B cell (primary cell): ENCODE data around the gene KAT7. TPM values are rescaled to one million over a fixed set of nuclear protein-coding genes. Genes with fewer than 3 reads are reported as not detected.

Experiments used
- ATAC-seq: fragments of 200-7000 bp; cut with Tn5 transposase; one replicate; pipeline ENCODE4 v1.10.0; 2021; ENCODE audit warnings: low read depth, mild to moderate bottlenecking, moderate number of reproducible peaks, moderate library complexity
- CTCF ChIA-PET: fragments of 350-600 bp; sonication (Branson Sonifier 250); formaldehyde crosslinking; loops from one replicate; lab custom pipeline; 2021; ENCODE audit warnings: antibody characterized with exemption, inconsistent platforms; lab: Charles Lee
- POLR2A ChIA-PET: fragments of 350-600 bp; sonication (Branson Sonifier 250); formaldehyde crosslinking; loops from one replicate; lab custom pipeline; 2021; ENCODE audit warnings: antibody characterized with exemption; lab: Charles Lee
- DNase-seq: peaks from one replicate; pipeline ENCODE4 v3.0.0; 2013
- H2AFZ ChIP-seq: 2 replicates; pipeline ENCODE4 v1.6.1; 2012; ENCODE audit warnings: mild to moderate bottlenecking, low read depth, low read length; ENCODE audit not compliant: insufficient read depth, poor library complexity, severe bottlenecking
- H3K27ac ChIP-seq, 2 donors: 1 replicate in 1 of 2; 2 replicates in 1 of 2; pipeline ENCODE4 v1.5.1; 2012 to 2013; ENCODE audit warnings: low read length in 2 of 2, mild to moderate bottlenecking in 2 of 2, moderate library complexity in 1 of 2
- H3K27me3 ChIP-seq, 4 experiments: fragments of 200-600 bp in 1 of 4; sonication (generic) in 1 of 4; replicated peaks in 1 of 4; 1 replicate in 2 of 4; 2 replicates in 2 of 4; pipeline versions ENCODE4 v1.6.1 to v1.7.0; 2013 to 2016; ENCODE audit warnings: low read length in 3 of 4, mild to moderate bottlenecking in 2 of 4, mixed read lengths in 1 of 4, moderate library complexity in 1 of 4; ENCODE audit not compliant: insufficient read depth in 4 of 4, control insufficient read depth in 3 of 4; ENCODE audit errors: control extremely low read depth in 1 of 4
- H3K36me3 ChIP-seq, 2 experiments: replicated peaks in 1 of 2; 1 replicate in 1 of 2; 2 replicates in 1 of 2; pipeline versions ENCODE4 v1.6.1 to v1.7.1; 2013; ENCODE audit warnings: low read length in 1 of 2; ENCODE audit not compliant: insufficient read depth in 2 of 2, control insufficient read depth in 1 of 2; ENCODE audit errors: control extremely low read depth in 1 of 2, extremely low read depth in 1 of 2
- H3K4me1 ChIP-seq, 2 donors: fragments of 200-600 bp in 1 of 2; sonication (generic) in 1 of 2; 1 replicate in 1 of 2; 2 replicates in 1 of 2; pipeline versions ENCODE4 v1.5.1 to v1.6.1; 2013 to 2017; ENCODE audit warnings: low read length in 2 of 2; ENCODE audit not compliant: control insufficient read depth in 2 of 2, insufficient read depth in 2 of 2
- H3K4me2 ChIP-seq: replicated peaks from 2 replicates; pipeline ENCODE3; 2012; ENCODE audit warnings: mild to moderate bottlenecking, low read depth, low read length; ENCODE audit not compliant: poor library complexity, severe bottlenecking
- H3K4me3 ChIP-seq, 5 experiments: fragments of 200-600 bp in 1 of 5; sonication (generic) in 1 of 5; 1 replicate in 3 of 5; 2 replicates in 2 of 5; pipeline versions ENCODE4 v1.5.1 to v1.7.0; 2011 to 2016; ENCODE audit warnings: low read length in 4 of 5, mild to moderate bottlenecking in 4 of 5, low read depth in 2 of 5, control low read depth in 1 of 5, moderate library complexity in 1 of 5; ENCODE audit not compliant: insufficient read depth in 1 of 5; ENCODE audit errors: control extremely low read depth in 1 of 5, extremely low read depth in 1 of 5
- H3K79me2 ChIP-seq: fragments of 200-600 bp; sonication (generic); one replicate; pipeline ENCODE4 v1.6.0; 2016; ENCODE audit warnings: low read length; ENCODE audit not compliant: control insufficient read depth, insufficient read depth
- H3K9ac ChIP-seq: fragments of 200-600 bp; sonication (generic); 2 replicates; pipeline ENCODE4 v1.6.1; 2017; ENCODE audit warnings: mild to moderate bottlenecking, low read length, moderate library complexity
- H3K9me3 ChIP-seq, 3 donors: one replicate each; pipeline versions ENCODE4 v1.6.1 to v1.7.1; 2013; ENCODE audit warnings: low read length in 2 of 3; ENCODE audit not compliant: control insufficient read depth in 2 of 3, insufficient read depth in 1 of 3; ENCODE audit errors: control extremely low read depth in 1 of 3
- H4K20me1 ChIP-seq: 2 replicates; pipeline ENCODE4 v1.6.0; 2012; ENCODE audit warnings: mild to moderate bottlenecking, low read length; ENCODE audit not compliant: insufficient read depth, control insufficient read depth, poor library complexity, severe bottlenecking
- H3K27ac Mint-ChIP-seq: one replicate; pipeline ENCODE4 v1.8.0; 2021; ENCODE audit warnings: mixed read lengths
- H3K27me3 Mint-ChIP-seq: one replicate; pipeline ENCODE4 v1.8.0; 2021; ENCODE audit warnings: mixed read lengths
- H3K4me1 Mint-ChIP-seq: one replicate; pipeline ENCODE4 v1.8.0; 2021; ENCODE audit warnings: mixed read lengths
- H3K4me3 Mint-ChIP-seq: one replicate; pipeline ENCODE4 v1.8.0; 2021; ENCODE audit warnings: mixed read lengths
- H3K9me3 Mint-ChIP-seq: one replicate; pipeline ENCODE4 v1.8.0; 2022; ENCODE audit warnings: mixed read lengths; ENCODE audit not compliant: insufficient read depth
- CTCF ChIP-seq: fragments of 200-600 bp; IDR thresholded peaks from one replicate; pipeline ENCODE4 v1.8.0; 2022; ENCODE audit warnings: antibody characterized with exemption, mild to moderate bottlenecking
- EZH2 ChIP-seq: IDR thresholded peaks from 2 replicates; pipeline ENCODE4 v1.6.1; 2012; ENCODE audit warnings: borderline replicate concordance, low read depth, mild to moderate bottlenecking, moderate library complexity, low read length; ENCODE audit not compliant: insufficient read depth, poor library complexity, severe bottlenecking
- WGBS: methylation state at CpG from one replicate; pipeline ENCODE4 v1.1.5; 2013; ENCODE audit warnings: missing lambda C conversion rate; ENCODE audit not compliant: insufficient coverage; 5-methylcytosine and 5-hydroxymethylcytosine counted together
- intact Hi-C: fragments of 100-400 bp; cut with micrococcal nuclease; formaldehyde crosslinking; loops from one replicate; pipeline ENCODE4 v1.10.0; 2022
- polyA plus RNA-seq: library from polyadenylated mRNA; depleted of rRNA; stranded (reverse); fragments of >200 nt; gene quantifications from 2 replicates; pipeline ENCODE4 v1.2.3, GENCODE V29; 2012
- total RNA-seq, 2 donors: library from RNA; stranded (reverse); fragments of 120-200 nt in 1 of 2; gene quantifications; 1 replicate in 1 of 2; 2 replicates in 1 of 2; pipeline versions ENCODE4 v1.2.3 to v1.2.4, GENCODE V29; 2013 to 2022

Gene KAT7
- total and polyA plus RNA-seq, 2 donors (not counting 1 experiment from before 2014, with no cell fraction given), result 16.7 to 124 TPM

DNA sequence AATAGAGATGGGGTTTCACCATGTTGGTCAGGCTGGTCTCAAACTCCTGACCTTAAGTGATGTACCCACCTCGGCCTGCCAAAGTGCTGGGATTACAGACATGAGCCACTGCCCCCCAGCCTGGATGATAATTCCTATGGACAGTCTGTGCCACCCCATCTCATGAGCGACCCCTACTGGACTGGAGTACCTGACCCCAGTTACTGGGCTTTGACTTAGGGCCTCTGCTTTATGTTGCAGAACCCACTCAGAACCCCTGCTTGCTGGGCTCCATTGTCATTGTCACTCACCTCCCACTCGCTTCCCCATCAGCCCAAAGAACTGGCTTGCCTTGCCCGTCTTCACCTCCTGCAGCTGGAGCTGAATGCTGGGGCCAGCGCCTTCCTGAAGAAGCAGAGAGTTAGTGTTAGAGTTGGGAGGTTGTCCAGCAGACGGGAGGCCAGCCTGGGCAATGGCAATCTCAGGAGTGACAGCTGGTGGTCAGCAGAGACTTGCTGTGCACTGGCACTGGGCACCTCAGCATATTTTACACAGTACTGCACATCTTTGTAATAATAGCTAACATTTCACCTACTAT is 55.4 kb downstream of the KAT7 start:
- H3K9me3 ChIP-seq, result no peaks in the 10 kb centered on the region
- ChIA-PET POLR2A (no interaction called here), CTCF (interaction anchor here (0.5 kb wide), 1 partner anchor 137 kb away, joined by 3 read pairs; no protein-coding TSS in a partner anchor)
- no peaks in the 10 kb centered on the region for H4K20me1 ChIP-seq
- H3K27ac Mint-ChIP-seq, result no peak overlapping the region
- no peak for TF ChIP-seq CTCF
- TF ChIP-seq EZH2, result no peak
- DNase-seq (no peak), ATAC-seq (no peak)
- no peaks in the 10 kb centered on the region for H3K27me3 Mint-ChIP-seq
- H3K9me3 Mint-ChIP-seq, result no peaks in the 10 kb centered on the region
- no peak overlapping the region for H3K9ac ChIP-seq
- intact Hi-C loops, result no loop called here
- H3K4me1 Mint-ChIP-seq, result no peaks in the 10 kb centered on the region
- H3K4me3 Mint-ChIP-seq, result no peak overlapping the region
- no peak overlapping the region for H2AFZ ChIP-seq
- 86% methylated on average over 2 of the region's 6 CpGs for WGBS
- H3K4me1 ChIP-seq, result no peaks in the 10 kb centered on the region
- H3K27me3 ChIP-seq, result no peaks in the 10 kb centered on the region
- no peak overlapping the region for H3K4me2 ChIP-seq
- H3K27ac ChIP-seq, result no peak overlapping the region
- H3K4me3 ChIP-seq, result no peak overlapping the region
- peaks cover 0 to 7% of the 10 kb centered on the region in 2 experiments for H3K36me3 ChIP-seq
- no peaks in the 10 kb centered on the region for H3K79me2 ChIP-seq

- intact Hi-C loops, result no loop called here
- Histone ChIP-seq H3K27me3 (peaks cover 0 to 2% (median under 1%) of the 10 kb centered on the region in 4 experiments), H3K79me2 (no peaks in the 10 kb centered on the region), H4K20me1 (no peaks in the 10 kb centered on the region), H3K9ac (no peak overlapping the region), H3K4me1 (no peaks in the 10 kb centered on the region), H3K9me3 (no peaks in the 10 kb centered on the region), H3K4me2 (no peak overlapping the region), H2AFZ (no peak overlapping the region), H3K36me3 (peaks cover 0 to 7% of the 10 kb centered on the region in 2 experiments), H3K4me3 (no peak overlapping the region), H3K27ac (no peak overlapping the region)
- ATAC-seq (no peak), DNase-seq (no peak)
- no peaks in the 10 kb centered on the region for H3K27me3 Mint-ChIP-seq
- no peak overlapping the region for H3K27ac Mint-ChIP-seq
- H3K9me3 Mint-ChIP-seq, result no peaks in the 10 kb centered on the region
- ChIA-PET CTCF (interaction anchor here (0.7 kb wide), 1 partner anchor 149 kb away, joined by 5 read pairs; no protein-coding TSS in a partner anchor), POLR2A (no interaction called here)
- no peaks in the 10 kb centered on the region for H3K4me1 Mint-ChIP-seq
- no peak overlapping the region for H3K4me3 Mint-ChIP-seq
- TF ChIP-seq CTCF (no peak), EZH2 (no peak)
- WGBS, result 100% methylated on average over 2 of the region's 3 CpGs
Observed at GRCh38 chr17:49845321-49845720, 56.8 kb downstream of the KAT7 start.
